ENCODE measurements around the gene CALD1.

CALD1 gene

DNA sequence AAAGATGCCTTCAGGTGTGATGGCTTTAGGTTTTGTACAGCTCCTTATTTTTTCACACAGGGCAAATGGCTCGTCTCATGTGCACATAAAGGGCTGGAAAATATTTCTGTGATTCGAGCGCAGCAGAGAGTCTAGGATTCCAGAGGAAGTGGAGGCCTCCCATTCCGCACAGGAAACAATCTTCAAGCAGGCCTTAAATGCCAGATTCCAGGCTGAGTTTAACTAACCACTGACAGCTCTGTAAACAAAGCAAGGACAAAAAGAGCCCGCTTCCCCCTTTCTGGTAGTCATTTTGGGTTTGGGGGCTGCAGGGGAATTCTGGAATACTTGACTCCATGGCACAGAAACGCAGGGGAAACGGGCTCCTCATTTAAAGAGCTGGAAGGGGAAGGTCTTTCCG lies 87.2 kb downstream of the CALD1 start:
- TF ChIP-seq, protein P1, sequence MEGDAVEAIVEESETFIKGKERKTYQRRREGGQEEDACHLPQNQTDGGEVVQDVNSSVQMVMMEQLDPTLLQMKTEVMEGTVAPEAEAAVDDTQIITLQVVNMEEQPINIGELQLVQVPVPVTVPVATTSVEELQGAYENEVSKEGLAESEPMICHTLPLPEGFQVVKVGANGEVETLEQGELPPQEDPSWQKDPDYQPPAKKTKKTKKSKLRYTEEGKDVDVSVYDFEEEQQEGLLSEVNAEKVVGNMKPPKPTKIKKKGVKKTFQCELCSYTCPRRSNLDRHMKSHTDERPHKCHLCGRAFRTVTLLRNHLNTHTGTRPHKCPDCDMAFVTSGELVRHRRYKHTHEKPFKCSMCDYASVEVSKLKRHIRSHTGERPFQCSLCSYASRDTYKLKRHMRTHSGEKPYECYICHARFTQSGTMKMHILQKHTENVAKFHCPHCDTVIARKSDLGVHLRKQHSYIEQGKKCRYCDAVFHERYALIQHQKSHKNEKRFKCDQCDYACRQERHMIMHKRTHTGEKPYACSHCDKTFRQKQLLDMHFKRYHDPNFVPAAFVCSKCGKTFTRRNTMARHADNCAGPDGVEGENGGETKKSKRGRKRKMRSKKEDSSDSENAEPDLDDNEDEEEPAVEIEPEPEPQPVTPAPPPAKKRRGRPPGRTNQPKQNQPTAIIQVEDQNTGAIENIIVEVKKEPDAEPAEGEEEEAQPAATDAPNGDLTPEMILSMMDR (IDR thresholded peaks at IDR 0.05; ENCODE audit: insufficient read depth, low read length, poor library complexity, severe bottlenecking): no peak
- no peak for TF ChIP-seq EZH2phosphoT487 (conservative IDR thresholded peaks at IDR 0.05; ENCODE audit: low read length)
- Histone ChIP-seq H3K9me3 (ENCODE audit: insufficient read depth, low read length) (no peaks in the 10 kb centered on the region), H3K27ac (ENCODE audit: low read depth, low read length) (no peak overlapping the region), H3K4me2 (ENCODE audit: low read depth, low read length, poor library complexity, severe bottlenecking) (no peak overlapping the region), H3K27me3 (ENCODE audit: low read length) (no peaks in the 10 kb centered on the region), H2AFZ (ENCODE audit: low read depth, low read length, severe bottlenecking) (no peak overlapping the region), H3K36me3 (ENCODE audit: low read length) (no peaks in the 10 kb centered on the region), H3K9ac (ENCODE audit: low read length) (no peak overlapping the region), H3F3A (ENCODE audit: insufficient read depth) (no peaks in the 10 kb centered on the region), H3K79me2 (ENCODE audit: insufficient read depth, low read length) (no peaks in the 10 kb centered on the region), H4K20me1 (ENCODE audit: low read depth, low read length) (no peaks in the 10 kb centered on the region), H3K4me3 (ENCODE audit: insufficient read depth, low read length, poor library complexity, severe bottlenecking) (no peak overlapping the region), H3K9me2 (replicated peaks; ENCODE audit: insufficient read depth, low read length) (no peaks in the 10 kb centered on the region)

DNA sequence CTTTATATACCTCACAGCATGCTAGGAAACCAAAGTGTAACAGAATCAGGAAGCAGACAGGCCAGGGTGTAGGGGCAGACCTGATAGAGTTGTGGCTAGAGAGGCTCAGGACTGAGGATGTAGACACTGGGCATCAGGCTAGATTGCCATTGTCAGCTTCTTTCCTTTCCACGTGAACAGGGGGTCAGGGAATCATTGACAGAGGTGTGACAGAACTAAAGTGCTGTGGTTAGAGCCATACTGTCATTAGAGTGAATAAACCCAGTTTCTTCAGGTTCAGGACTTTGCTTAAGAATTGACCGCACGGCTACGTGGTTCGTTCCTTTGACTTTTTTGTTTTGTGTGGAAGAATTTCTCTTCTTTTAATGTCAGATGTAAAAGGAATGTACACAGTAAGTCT lies 90.7 kb downstream of the CALD1 start:
- Histone ChIP-seq H3K79me2 (ENCODE audit: insufficient read depth, low read length) (no peaks in the 10 kb centered on the region), H3K27me3 (ENCODE audit: low read length) (no peaks in the 10 kb centered on the region), H4K20me1 (ENCODE audit: low read depth, low read length) (no peaks in the 10 kb centered on the region), H3K9me2 (replicated peaks; ENCODE audit: insufficient read depth, low read length) (no peaks in the 10 kb centered on the region), H3K27ac (ENCODE audit: low read depth, low read length) (no peak overlapping the region), H3F3A (ENCODE audit: insufficient read depth) (no peaks in the 10 kb centered on the region), H2AFZ (ENCODE audit: low read depth, low read length, severe bottlenecking) (no peak overlapping the region), H3K36me3 (ENCODE audit: low read length) (no peaks in the 10 kb centered on the region), H3K4me3 (ENCODE audit: insufficient read depth, low read length, poor library complexity, severe bottlenecking) (no peak overlapping the region), H3K9ac (ENCODE audit: low read length) (no peak overlapping the region), H3K4me2 (ENCODE audit: low read depth, low read length, poor library complexity, severe bottlenecking) (no peak overlapping the region), H3K9me3 (ENCODE audit: insufficient read depth, low read length) (no peaks in the 10 kb centered on the region)
- TF ChIP-seq, protein P1 (IDR thresholded peaks at IDR 0.05; ENCODE audit: insufficient read depth, low read length, poor library complexity, severe bottlenecking): no peak
- TF ChIP-seq EZH2phosphoT487 (conservative IDR thresholded peaks at IDR 0.05; ENCODE audit: low read length): no peak

- Histone ChIP-seq H3K9me2 (replicated peaks; ENCODE audit: insufficient read depth, low read length) (no peaks in the 10 kb centered on the region), H3K79me2 (ENCODE audit: insufficient read depth, low read length) (no peaks in the 10 kb centered on the region), H3K9ac (ENCODE audit: low read length) (no peak overlapping the region), H3K27me3 (ENCODE audit: low read length) (no peaks in the 10 kb centered on the region), H2AFZ (ENCODE audit: low read depth, low read length, severe bottlenecking) (no peak overlapping the region), H3F3A (ENCODE audit: insufficient read depth) (no peaks in the 10 kb centered on the region), H3K27ac (ENCODE audit: low read depth, low read length) (no peak overlapping the region), H4K20me1 (ENCODE audit: low read depth, low read length) (no peaks in the 10 kb centered on the region), H3K36me3 (ENCODE audit: low read length) (no peaks in the 10 kb centered on the region), H3K4me2 (ENCODE audit: low read depth, low read length, poor library complexity, severe bottlenecking) (no peak overlapping the region), H3K4me3 (ENCODE audit: insufficient read depth, low read length, poor library complexity, severe bottlenecking) (no peak overlapping the region), H3K9me3 (ENCODE audit: insufficient read depth, low read length) (no peaks in the 10 kb centered on the region)
- TF ChIP-seq, protein P1 (IDR thresholded peaks at IDR 0.05; ENCODE audit: insufficient read depth, low read length, poor library complexity, severe bottlenecking): no peak
- no peak for TF ChIP-seq EZH2phosphoT487 (conservative IDR thresholded peaks at IDR 0.05; ENCODE audit: low read length)
Observed at GRCh38 chr7:134870781-134871180, 91.3 kb downstream of the CALD1 start.

Measured in SU-DHL-6 (cell line).